ENCODE results near the gene CUX1. TPM values are rescaled to one million over a fixed set of nuclear protein-coding genes. Genes with fewer than 3 reads are reported as not detected.

Gene CUX1
- total and polyA plus RNA-seq, 2 of the 13 experiments (the other 11 are each of a cell fraction or from before 2014, with no cell fraction given), result 13.7 to 14.9 TPM

DNA sequence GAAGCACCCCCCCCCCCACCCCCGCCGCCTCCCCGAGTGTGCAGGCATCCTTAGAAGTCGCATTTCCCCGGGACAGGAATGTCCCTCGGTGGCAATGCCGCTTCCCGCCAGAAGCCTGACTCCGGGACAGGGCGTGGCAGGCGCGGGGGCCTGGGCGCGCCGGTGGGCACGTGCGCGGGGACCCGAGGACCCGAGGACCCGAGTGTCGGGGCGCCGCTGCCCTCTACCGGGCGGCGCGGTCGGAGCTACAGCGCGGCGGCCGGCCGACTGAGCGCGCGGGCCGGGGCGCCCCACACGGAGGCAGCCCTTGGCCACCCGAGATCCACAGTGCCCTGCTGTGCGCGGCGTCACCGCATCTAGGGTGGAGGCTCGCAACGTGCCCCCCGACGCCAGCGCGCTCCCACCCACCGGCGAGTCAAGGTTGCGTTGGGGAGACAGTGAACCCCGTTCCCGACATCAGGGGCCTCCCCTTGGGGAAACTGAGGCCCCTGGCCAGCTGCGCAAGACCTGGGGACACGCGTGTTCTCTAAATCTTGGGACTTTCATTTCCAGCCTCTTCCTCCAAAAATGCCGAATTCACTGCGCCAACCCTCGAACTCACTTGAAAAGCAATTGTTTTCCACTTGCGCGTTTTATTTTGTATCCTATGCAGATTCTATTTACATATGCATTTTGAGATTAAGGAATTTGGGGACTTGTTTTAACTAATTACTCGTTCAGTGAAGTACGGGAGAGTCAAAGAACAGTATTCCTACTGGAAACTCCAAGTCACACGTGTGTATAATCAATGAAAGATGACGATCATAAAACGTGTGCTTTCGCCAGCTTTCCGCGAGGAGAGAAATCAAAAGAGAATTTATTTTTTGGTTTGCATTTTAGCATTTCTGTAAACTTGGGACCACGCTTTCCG lies 3.1 kb upstream of the CUX1 start (continued):
- TF ChIP-seq, protein P1, sequence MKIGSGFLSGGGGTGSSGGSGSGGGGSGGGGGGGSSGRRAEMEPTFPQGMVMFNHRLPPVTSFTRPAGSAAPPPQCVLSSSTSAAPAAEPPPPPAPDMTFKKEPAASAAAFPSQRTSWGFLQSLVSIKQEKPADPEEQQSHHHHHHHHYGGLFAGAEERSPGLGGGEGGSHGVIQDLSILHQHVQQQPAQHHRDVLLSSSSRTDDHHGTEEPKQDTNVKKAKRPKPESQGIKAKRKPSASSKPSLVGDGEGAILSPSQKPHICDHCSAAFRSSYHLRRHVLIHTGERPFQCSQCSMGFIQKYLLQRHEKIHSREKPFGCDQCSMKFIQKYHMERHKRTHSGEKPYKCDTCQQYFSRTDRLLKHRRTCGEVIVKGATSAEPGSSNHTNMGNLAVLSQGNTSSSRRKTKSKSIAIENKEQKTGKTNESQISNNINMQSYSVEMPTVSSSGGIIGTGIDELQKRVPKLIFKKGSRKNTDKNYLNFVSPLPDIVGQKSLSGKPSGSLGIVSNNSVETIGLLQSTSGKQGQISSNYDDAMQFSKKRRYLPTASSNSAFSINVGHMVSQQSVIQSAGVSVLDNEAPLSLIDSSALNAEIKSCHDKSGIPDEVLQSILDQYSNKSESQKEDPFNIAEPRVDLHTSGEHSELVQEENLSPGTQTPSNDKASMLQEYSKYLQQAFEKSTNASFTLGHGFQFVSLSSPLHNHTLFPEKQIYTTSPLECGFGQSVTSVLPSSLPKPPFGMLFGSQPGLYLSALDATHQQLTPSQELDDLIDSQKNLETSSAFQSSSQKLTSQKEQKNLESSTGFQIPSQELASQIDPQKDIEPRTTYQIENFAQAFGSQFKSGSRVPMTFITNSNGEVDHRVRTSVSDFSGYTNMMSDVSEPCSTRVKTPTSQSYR (CRISPR knock-in tag; IDR thresholded peaks at IDR 0.05; ENCODE audit: borderline replicate concordance), result no peak
- TF ChIP-seq ZNF788 (CRISPR knock-in tag; IDR thresholded peaks at IDR 0.05; ENCODE audit: borderline replicate concordance), result no peak
- no peak; the same call in 1 of the 2 replicates for TF ChIP-seq GLI4 (CRISPR knock-in tag; IDR thresholded peaks at IDR 0.05; ENCODE audit: borderline replicate concordance)
- TF ChIP-seq BCL6 (CRISPR knock-in tag; IDR thresholded peaks at IDR 0.05), result peak; percentile 23; the same call in 1 of the 2 replicates
- TF ChIP-seq ZNF616 (CRISPR knock-in tag; IDR thresholded peaks at IDR 0.05; ENCODE audit: low read depth), result no peak
- 0 out of 2 replicates have a peak, but pooled peaks have one; percentile 57 for TF ChIP-seq TMF1 (CRISPR knock-in tag; IDR thresholded peaks at IDR 0.05; ENCODE audit: low read depth)
- TF ChIP-seq DNMT3B (CRISPR knock-in tag; conservative IDR thresholded peaks at IDR 0.05), result no peak
- TF ChIP-seq GABPA (IDR thresholded peaks at IDR 0.05; ENCODE audit: low read depth, low read length), result no peak
- no peak for TF ChIP-seq GABPA (CRISPR knock-in tag; IDR thresholded peaks at IDR 0.05; ENCODE audit: low read depth)
- TF ChIP-seq MAZ (IDR thresholded peaks at IDR 0.05; ENCODE audit: borderline replicate concordance, low read depth, low read length), result no peak; the same call in 1 of the 2 replicates
- peak; percentile 90 for TF ChIP-seq MAZ (CRISPR knock-in tag; IDR thresholded peaks at IDR 0.05; ENCODE audit: low read depth)
- peak; percentile 62; the same call in 1 of the 2 replicates for TF ChIP-seq KDM2A (CRISPR knock-in tag; IDR thresholded peaks at IDR 0.05; ENCODE audit: borderline replicate concordance, low read depth)
- TF ChIP-seq, protein P2, sequence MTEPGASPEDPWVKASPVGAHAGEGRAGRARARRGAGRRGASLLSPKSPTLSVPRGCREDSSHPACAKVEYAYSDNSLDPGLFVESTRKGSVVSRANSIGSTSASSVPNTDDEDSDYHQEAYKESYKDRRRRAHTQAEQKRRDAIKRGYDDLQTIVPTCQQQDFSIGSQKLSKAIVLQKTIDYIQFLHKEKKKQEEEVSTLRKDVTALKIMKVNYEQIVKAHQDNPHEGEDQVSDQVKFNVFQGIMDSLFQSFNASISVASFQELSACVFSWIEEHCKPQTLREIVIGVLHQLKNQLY (CRISPR knock-in tag; IDR thresholded peaks at IDR 0.05), result no peak
- no peak for TF ChIP-seq PHF20 (CRISPR knock-in tag; IDR thresholded peaks at IDR 0.05)
- TF ChIP-seq MTA1 (CRISPR knock-in tag; IDR thresholded peaks at IDR 0.05; ENCODE audit: borderline replicate concordance), result peak; percentile 73; the same call in 1 of the 2 replicates
- no peak for TF ChIP-seq TAF15 (IDR thresholded peaks at IDR 0.05; ENCODE audit: low read depth, low read length, poor library complexity, severe bottlenecking)
- no peak for TF ChIP-seq FLYWCH1 (CRISPR knock-in tag; IDR thresholded peaks at IDR 0.05)
- no peak for TF ChIP-seq ZNF383 (CRISPR knock-in tag; IDR thresholded peaks at IDR 0.05; ENCODE audit: borderline replicate concordance)
- 0 out of 2 replicates have a peak, but pooled peaks have one; percentile 62 for TF ChIP-seq ZNF34 (CRISPR knock-in tag; IDR thresholded peaks at IDR 0.05; ENCODE audit: borderline replicate concordance)
- peak; percentile 37; the same call in 1 of the 3 replicates for TF ChIP-seq MXI1 (IDR thresholded peaks at IDR 0.05; ENCODE audit: borderline replicate concordance, low read depth, low read length)
- no peak for TF ChIP-seq ZNF234 (CRISPR knock-in tag; conservative IDR thresholded peaks at IDR 0.05)
- no peak for TF ChIP-seq CHCHD3 (CRISPR knock-in tag; IDR thresholded peaks at IDR 0.05)
- TF ChIP-seq NFYB (CRISPR knock-in tag; IDR thresholded peaks at IDR 0.05), result no peak
- TF ChIP-seq, protein P3, sequence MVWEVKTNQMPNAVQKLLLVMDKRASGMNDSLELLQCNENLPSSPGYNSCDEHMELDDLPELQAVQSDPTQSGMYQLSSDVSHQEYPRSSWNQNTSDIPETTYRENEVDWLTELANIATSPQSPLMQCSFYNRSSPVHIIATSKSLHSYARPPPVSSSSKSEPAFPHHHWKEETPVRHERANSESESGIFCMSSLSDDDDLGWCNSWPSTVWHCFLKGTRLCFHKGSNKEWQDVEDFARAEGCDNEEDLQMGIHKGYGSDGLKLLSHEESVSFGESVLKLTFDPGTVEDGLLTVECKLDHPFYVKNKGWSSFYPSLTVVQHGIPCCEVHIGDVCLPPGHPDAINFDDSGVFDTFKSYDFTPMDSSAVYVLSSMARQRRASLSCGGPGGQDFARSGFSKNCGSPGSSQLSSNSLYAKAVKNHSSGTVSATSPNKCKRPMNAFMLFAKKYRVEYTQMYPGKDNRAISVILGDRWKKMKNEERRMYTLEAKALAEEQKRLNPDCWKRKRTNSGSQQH (CRISPR knock-in tag; IDR thresholded peaks at IDR 0.05; ENCODE audit: low read depth), result peak; percentile 28; the same call in 1 of the 2 replicates
